ENCODE measurements around the gene PERCC1. TPM values are rescaled to one million over a fixed set of nuclear protein-coding genes. Genes with fewer than 3 reads are reported as not detected.
A peak's percentile ranks its signal among the peaks of the same experiment; 100 is the strongest.

The PERCC1 gene
- total RNA-seq, 1 donor from 2014 or later, result not detected

DNA sequence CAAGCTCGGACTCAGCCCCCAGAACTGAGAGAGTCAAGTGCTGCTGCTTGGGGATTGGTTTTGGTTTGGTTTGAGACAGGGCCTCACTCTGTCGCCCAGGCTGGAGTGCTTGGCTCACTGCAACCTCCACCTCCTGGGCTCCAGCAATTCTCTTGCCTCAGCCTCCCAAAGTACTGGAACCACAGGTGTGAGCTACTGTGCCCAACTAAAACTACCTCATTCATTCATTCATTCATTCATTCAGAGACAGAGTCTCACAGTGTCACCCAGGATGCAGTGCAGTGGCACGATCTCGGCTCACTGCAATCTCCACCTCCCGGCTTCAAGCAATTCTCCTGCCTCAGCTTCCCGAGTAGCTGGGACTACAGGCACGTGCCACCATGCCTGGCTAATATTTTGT, 41.1 kb upstream of the PERCC1 start:
- no peak overlapping the region for H3K4me3 Mint-ChIP-seq (ENCODE audit: unreplicated experiment)
- no peak overlapping the region for H3K27ac Mint-ChIP-seq (ENCODE audit: unreplicated experiment)
- peaks cover 2% of the 10 kb centered on the region for H3K27me3 Mint-ChIP-seq (ENCODE audit: unreplicated experiment)
- H3K4me1 Mint-ChIP-seq (ENCODE audit: unreplicated experiment), result no peaks in the 10 kb centered on the region
- no peak for DNase-seq (ENCODE audit: low spot score)
- TF ChIP-seq, protein P1, sequence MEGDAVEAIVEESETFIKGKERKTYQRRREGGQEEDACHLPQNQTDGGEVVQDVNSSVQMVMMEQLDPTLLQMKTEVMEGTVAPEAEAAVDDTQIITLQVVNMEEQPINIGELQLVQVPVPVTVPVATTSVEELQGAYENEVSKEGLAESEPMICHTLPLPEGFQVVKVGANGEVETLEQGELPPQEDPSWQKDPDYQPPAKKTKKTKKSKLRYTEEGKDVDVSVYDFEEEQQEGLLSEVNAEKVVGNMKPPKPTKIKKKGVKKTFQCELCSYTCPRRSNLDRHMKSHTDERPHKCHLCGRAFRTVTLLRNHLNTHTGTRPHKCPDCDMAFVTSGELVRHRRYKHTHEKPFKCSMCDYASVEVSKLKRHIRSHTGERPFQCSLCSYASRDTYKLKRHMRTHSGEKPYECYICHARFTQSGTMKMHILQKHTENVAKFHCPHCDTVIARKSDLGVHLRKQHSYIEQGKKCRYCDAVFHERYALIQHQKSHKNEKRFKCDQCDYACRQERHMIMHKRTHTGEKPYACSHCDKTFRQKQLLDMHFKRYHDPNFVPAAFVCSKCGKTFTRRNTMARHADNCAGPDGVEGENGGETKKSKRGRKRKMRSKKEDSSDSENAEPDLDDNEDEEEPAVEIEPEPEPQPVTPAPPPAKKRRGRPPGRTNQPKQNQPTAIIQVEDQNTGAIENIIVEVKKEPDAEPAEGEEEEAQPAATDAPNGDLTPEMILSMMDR (IDR thresholded peaks at IDR 0.05; ENCODE audit: unreplicated experiment), result no peak
- H3K36me3 Mint-ChIP-seq (ENCODE audit: low read depth, unreplicated experiment), result peaks cover 10% of the 10 kb centered on the region
- no peaks in the 10 kb centered on the region for H3K9me3 Mint-ChIP-seq (ENCODE audit: unreplicated experiment)

DNA sequence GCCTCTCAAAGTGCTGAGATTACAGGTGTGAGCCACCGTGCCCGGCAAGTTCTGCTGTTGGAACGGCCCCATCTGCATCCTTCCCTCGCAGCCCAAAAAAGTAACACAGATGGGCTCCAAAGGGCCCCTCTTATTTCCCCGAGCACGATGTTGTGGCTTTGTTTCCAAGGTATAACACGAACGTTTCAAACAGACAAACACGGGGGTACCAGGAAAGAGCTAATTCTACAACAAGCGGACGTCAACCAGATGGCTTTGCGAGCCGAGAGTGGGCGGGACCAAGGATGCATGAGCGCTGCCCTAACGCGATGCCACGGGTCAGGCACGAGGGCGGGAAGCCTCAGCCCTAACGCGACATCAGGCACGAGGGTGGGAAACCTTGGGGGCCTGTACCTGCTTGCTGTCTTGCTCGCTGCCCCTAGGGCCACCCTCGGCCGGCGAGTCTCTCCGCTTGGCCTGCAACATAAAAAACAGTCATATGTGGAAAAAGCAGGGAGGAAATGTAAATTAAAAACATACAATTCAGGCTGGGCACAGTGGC, 40.6 kb upstream of the PERCC1 start:
- H3K27me3 Mint-ChIP-seq (ENCODE audit: unreplicated experiment), result peaks cover 2% of the 10 kb centered on the region
- peak overlapping the region; percentile 25 for H3K4me3 Mint-ChIP-seq (ENCODE audit: unreplicated experiment)
- TF ChIP-seq, protein P1 (IDR thresholded peaks at IDR 0.05; ENCODE audit: unreplicated experiment), result no peak
- H3K9me3 Mint-ChIP-seq (ENCODE audit: unreplicated experiment), result no peaks in the 10 kb centered on the region
- no peak overlapping the region for H3K27ac Mint-ChIP-seq (ENCODE audit: unreplicated experiment)
- DNase-seq (ENCODE audit: low spot score), result no peak
- peaks cover 8% of the 10 kb centered on the region for H3K36me3 Mint-ChIP-seq (ENCODE audit: low read depth, unreplicated experiment)
- H3K4me1 Mint-ChIP-seq (ENCODE audit: unreplicated experiment), result no peaks in the 10 kb centered on the region

DNA sequence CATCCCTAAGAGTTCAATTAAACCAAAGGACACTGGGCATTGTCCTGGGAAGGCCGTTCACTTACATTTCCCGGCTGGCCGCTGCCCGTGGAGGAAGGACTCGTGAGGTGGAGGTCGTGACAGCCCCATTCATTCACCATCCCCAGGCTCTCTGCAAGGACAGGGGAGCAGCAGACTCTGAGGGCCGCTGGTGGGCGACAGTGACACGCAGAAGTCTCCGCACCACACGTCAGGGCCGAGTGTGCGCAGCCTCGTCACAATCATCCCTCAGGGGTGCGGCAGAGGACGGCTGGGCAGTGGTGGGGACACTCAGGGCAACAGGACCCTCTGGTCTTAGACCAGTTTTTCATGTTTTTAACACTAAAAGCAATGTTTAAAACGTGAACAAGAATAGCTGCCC, 38.1 kb upstream of the PERCC1 start:
- peaks cover 4% of the 10 kb centered on the region for H3K36me3 Mint-ChIP-seq (ENCODE audit: low read depth, unreplicated experiment)
- H3K9me3 Mint-ChIP-seq (ENCODE audit: unreplicated experiment), result no peaks in the 10 kb centered on the region
- H3K27ac Mint-ChIP-seq (ENCODE audit: unreplicated experiment), result no peak overlapping the region
- DNase-seq (ENCODE audit: low spot score), result no peak
- H3K4me3 Mint-ChIP-seq (ENCODE audit: unreplicated experiment), result no peak overlapping the region
- peaks cover 2% of the 10 kb centered on the region for H3K27me3 Mint-ChIP-seq (ENCODE audit: unreplicated experiment)
- no peaks in the 10 kb centered on the region for H3K4me1 Mint-ChIP-seq (ENCODE audit: unreplicated experiment)
- TF ChIP-seq, protein P1 (IDR thresholded peaks at IDR 0.05; ENCODE audit: unreplicated experiment), result no peak

DNA sequence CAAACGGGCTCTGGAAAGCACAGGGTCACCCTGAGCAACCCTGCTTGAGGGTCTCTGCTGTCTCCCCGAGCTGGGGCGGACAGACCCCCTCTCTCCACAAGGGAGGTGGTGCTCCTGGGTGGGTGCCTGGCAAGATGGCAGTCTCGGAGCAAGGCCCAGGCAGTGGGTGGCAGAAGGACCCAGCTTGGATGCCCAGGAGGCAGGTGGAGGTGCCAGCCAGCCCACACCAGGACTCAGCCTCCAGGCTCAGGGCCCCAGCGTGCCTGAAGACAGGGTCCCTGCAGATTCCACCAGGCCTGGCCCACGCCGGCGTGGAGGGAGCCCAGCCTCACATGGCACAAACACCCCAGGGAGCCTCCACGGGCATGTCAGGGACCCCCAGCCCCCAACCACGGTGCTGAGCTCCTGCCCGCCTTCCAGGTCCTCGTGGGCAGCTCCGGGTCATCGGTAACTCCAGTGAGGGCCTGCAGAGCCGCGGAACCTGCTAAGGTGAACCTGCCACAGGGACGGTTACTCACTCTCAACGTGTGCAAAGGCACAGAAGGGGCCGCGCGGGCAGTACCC, 37.2 kb upstream of the PERCC1 start:
- DNase-seq (ENCODE audit: low spot score), result no peak
- H3K4me1 Mint-ChIP-seq (ENCODE audit: unreplicated experiment), result no peaks in the 10 kb centered on the region
- no peaks in the 10 kb centered on the region for H3K9me3 Mint-ChIP-seq (ENCODE audit: unreplicated experiment)
- H3K27me3 Mint-ChIP-seq (ENCODE audit: unreplicated experiment), result no peaks in the 10 kb centered on the region
- H3K4me3 Mint-ChIP-seq (ENCODE audit: unreplicated experiment), result no peak overlapping the region
- no peak overlapping the region for H3K27ac Mint-ChIP-seq (ENCODE audit: unreplicated experiment)
- TF ChIP-seq, protein P1 (IDR thresholded peaks at IDR 0.05; ENCODE audit: unreplicated experiment), result no peak
- H3K36me3 Mint-ChIP-seq (ENCODE audit: low read depth, unreplicated experiment), result peaks cover 11% of the 10 kb centered on the region

DNA sequence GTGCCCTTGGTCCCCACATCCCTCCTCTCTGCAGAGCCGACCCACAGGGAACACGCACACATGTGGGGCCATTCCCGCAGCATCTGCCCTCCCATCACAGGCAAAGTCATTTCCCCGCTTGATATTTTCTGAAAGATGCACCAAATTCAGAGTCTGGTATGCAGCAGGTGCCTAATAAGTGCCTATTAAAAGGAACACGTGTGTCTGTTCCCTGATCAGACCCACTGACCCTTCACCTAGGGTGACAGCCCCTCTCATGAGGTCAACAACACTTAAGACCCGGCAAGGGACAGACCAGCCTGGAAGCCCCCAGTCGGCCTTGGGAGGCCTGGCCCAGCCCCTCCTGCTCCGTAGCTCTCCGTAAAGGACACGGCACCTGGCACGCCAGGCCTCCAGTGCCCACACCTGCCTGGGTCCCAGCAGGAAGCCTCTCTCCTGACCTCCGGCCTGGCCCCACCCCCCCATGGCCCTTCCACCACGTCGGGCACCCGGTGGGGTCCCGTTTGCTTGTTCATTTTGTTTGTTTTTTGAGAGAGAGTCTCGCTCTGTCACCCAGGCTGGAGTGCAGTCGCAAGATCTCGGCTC, 36.4 kb upstream of the PERCC1 start:
- H3K4me3 Mint-ChIP-seq (ENCODE audit: unreplicated experiment), result no peak overlapping the region
- no peaks in the 10 kb centered on the region for H3K27me3 Mint-ChIP-seq (ENCODE audit: unreplicated experiment)
- H3K36me3 Mint-ChIP-seq (ENCODE audit: low read depth, unreplicated experiment), result peaks cover 11% of the 10 kb centered on the region
- H3K9me3 Mint-ChIP-seq (ENCODE audit: unreplicated experiment), result no peaks in the 10 kb centered on the region
- DNase-seq (ENCODE audit: low spot score), result no peak
- H3K4me1 Mint-ChIP-seq (ENCODE audit: unreplicated experiment), result no peaks in the 10 kb centered on the region
- no peak overlapping the region for H3K27ac Mint-ChIP-seq (ENCODE audit: unreplicated experiment)
- TF ChIP-seq, protein P1 (IDR thresholded peaks at IDR 0.05; ENCODE audit: unreplicated experiment), result no peak
